Measurements from ENCODE around the gene RNF26. TPM values are rescaled to one million over a fixed set of nuclear protein-coding genes. Genes with fewer than 3 reads are reported as not detected.

Gene RNF26
- total and polyA plus RNA-seq, 2 donors (not counting 1 experiment from before 2014, with no cell fraction given): 7.1 to 22.9 TPM

- Histone ChIP-seq H3K9ac (ENCODE audit: insufficient read depth, low read length) (peak overlapping the region; percentile 3), H3K79me2 (ENCODE audit: control insufficient read depth, insufficient read depth, low read length) (no peaks in the 10 kb centered on the region), H3K4me1 (ENCODE audit: control insufficient read depth, extremely low read depth, insufficient read depth, low read length) (peaks cover 17% of the 10 kb centered on the region), H4K20me1 (ENCODE audit: control insufficient read depth, extremely low read depth, insufficient read depth, low read length) (no peaks in the 10 kb centered on the region), H2AFZ (ENCODE audit: low read length) (no peak overlapping the region), H3K27ac (ENCODE audit: insufficient read depth, low read length) (no peak overlapping the region), H3K36me3 (ENCODE audit: control insufficient read depth, insufficient read depth, low read length) (no peaks in the 10 kb centered on the region), H3K4me3 (replicated peaks in 1 of 4; ENCODE audit: control extremely low read depth in 1 of 4, insufficient read depth in 1 of 4, low read depth in 3 of 4, low read length in 4 of 4) (peak overlapping the region; percentile 25 to 53 (median 42)), H3K4me2 (ENCODE audit: extremely low read depth, insufficient read depth, low read length) (peak overlapping the region; percentile 30), H3K27me3 (ENCODE audit: control insufficient read depth, insufficient read depth, low read length) (peaks cover 8% of the 10 kb centered on the region), H3K9me3 (ENCODE audit: control insufficient read depth, insufficient read depth, low read depth, low read length) (no peaks in the 10 kb centered on the region)
- TF ChIP-seq CTCF (conservative IDR thresholded peaks at IDR 0.05 in 1 of 2, IDR thresholded peaks at IDR 0.05 in 1 of 2; ENCODE audit: low read depth in 1 of 2, low read length in 2 of 2): no peak
- peak; percentile 77 for TF ChIP-seq EZH2 (IDR thresholded peaks at IDR 0.05; ENCODE audit: low read length, missing control alignments)
- peak in 1 of 2 donors; percentile 20 for DNase-seq (ENCODE audit: low read depth in 2 of 2)
Measured at GRCh38 chr11:119316016-119316728, 18.2 kb upstream of the RNF26 start.

DNA sequence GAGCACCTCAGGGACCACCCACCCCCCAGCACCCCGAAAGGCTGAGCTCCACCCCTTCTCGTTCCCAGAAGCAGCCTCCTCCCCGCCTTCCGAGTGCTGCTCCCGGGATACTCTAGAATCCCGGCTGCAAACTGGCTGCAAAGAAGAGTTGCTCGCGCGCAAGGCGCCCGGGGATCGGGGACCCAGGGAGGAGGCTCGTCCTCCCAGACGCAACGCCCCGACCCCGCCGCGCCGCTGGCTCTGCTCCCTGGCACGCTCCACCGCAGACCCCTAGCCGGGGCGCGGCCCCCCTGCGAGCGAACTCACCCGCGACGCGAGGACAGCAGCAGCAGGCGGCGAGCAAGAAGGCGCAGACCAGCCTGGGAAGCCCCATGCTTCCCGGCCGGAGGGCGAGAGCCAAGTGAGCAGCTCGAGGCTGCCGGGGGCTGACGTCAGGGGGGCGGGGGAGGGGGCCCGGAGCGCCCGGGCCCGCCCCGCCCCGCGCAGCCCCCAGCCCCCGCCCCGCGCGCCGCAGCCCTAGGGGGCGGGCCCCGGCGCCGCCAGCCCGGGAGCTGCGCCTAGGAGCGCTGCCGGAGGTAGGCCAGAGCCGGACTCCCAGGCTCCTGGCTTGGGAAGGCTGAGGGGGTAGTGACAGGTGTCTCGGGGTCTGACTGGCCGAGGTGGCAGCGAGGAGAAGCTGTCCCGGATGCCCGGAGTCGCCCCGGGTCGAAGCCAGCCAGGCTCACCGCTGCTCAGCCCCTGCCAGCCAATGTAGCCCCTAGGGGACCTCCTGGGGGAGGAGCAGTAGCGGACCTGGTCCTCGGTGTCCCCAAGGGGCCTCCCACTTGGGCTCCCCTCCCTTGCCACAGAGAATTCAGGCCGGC lies 17.4 kb upstream of the RNF26 start, which contains the start of gene MCAM:
Gene MCAM, minus strand, starts transcription at position 402 of the 863 bp plus-strand sequence. Its CDS starts 29 bp downstream, at position 373.
- H3K4me1 ChIP-seq (ENCODE audit: control insufficient read depth, extremely low read depth, insufficient read depth, low read length): peaks cover 20% of the 10 kb centered on the region
- H3K9ac ChIP-seq (ENCODE audit: insufficient read depth, low read length): peak within 1 kb of the TSS; percentile 36
- H3K4me3 ChIP-seq (replicated peaks in 1 of 4; ENCODE audit: control extremely low read depth in 1 of 4, insufficient read depth in 1 of 4, low read depth in 3 of 4, low read length in 4 of 4): peak within 1 kb of the TSS; percentile 25 to 53 (median 42)
- H2AFZ ChIP-seq (ENCODE audit: low read length): no peak within 1 kb of the TSS
- no peaks in the 10 kb centered on the region for H3K79me2 ChIP-seq (ENCODE audit: control insufficient read depth, insufficient read depth, low read length)
- DNase-seq (ENCODE audit: low read depth in 2 of 2): peak; percentile 33 to 53
- no peak for TF ChIP-seq CTCF (conservative IDR thresholded peaks at IDR 0.05 in 1 of 2, IDR thresholded peaks at IDR 0.05 in 1 of 2; ENCODE audit: low read depth in 1 of 2, low read length in 2 of 2)
- H3K27me3 ChIP-seq (ENCODE audit: control insufficient read depth, insufficient read depth, low read length): peaks cover 8% of the 10 kb centered on the region
- H3K4me2 ChIP-seq (ENCODE audit: extremely low read depth, insufficient read depth, low read length): peak within 1 kb of the TSS; percentile 30
- no peak within 1 kb of the TSS for H3K27ac ChIP-seq (ENCODE audit: insufficient read depth, low read length)
- no peaks in the 10 kb centered on the region for H3K36me3 ChIP-seq (ENCODE audit: control insufficient read depth, insufficient read depth, low read length)
- no peaks in the 10 kb centered on the region for H4K20me1 ChIP-seq (ENCODE audit: control insufficient read depth, extremely low read depth, insufficient read depth, low read length)
- H3K9me3 ChIP-seq (ENCODE audit: control insufficient read depth, insufficient read depth, low read depth, low read length): no peaks in the 10 kb centered on the region

DNA sequence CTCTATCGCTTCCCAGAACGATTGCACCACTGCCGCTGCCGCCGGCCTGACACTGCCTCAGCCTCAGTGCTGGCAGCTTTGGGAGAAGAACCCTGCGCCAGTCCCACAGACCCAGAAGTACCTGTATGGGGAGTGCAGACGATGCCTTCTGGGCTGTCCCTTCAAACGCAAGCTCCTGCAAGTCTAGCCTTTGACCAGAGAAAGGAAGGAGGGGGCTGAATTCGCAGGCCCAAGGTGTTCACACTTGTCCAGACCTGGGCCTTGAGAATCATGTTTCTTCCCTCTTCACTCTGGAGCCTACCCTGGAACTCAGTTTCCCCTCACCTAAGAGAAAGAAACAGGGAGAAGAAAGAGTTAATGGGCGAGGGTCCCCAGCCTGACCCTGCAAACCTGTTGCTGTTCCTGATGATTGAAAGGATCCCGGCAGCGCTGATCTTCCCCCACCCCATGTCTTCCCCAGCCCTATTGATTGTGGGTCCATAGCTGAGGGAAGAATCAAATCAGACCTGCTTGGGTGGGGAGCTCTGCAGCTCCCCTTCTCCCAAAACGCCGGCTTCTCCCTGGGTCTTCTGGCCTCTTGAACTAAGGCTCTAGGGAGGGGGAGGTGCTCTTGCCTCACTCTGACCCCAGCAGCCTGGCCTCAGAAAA lies 16.6 kb upstream of the RNF26 start:
- Histone ChIP-seq H3K27me3 (ENCODE audit: control insufficient read depth, insufficient read depth, low read length) (peaks cover 8% of the 10 kb centered on the region), H2AFZ (ENCODE audit: low read length) (no peak overlapping the region), H3K4me3 (replicated peaks in 1 of 4; ENCODE audit: control extremely low read depth in 1 of 4, insufficient read depth in 1 of 4, low read depth in 3 of 4, low read length in 4 of 4) (no peak overlapping the region), H3K9ac (ENCODE audit: insufficient read depth, low read length) (no peak overlapping the region), H3K4me1 (ENCODE audit: control insufficient read depth, extremely low read depth, insufficient read depth, low read length) (peaks cover 27% of the 10 kb centered on the region), H3K79me2 (ENCODE audit: control insufficient read depth, insufficient read depth, low read length) (no peaks in the 10 kb centered on the region), H3K36me3 (ENCODE audit: control insufficient read depth, insufficient read depth, low read length) (no peaks in the 10 kb centered on the region), H4K20me1 (ENCODE audit: control insufficient read depth, extremely low read depth, insufficient read depth, low read length) (no peaks in the 10 kb centered on the region), H3K9me3 (ENCODE audit: control insufficient read depth, insufficient read depth, low read depth, low read length) (no peaks in the 10 kb centered on the region), H3K4me2 (ENCODE audit: extremely low read depth, insufficient read depth, low read length) (peak overlapping the region; percentile 30), H3K27ac (ENCODE audit: insufficient read depth, low read length) (no peak overlapping the region)
- TF ChIP-seq CTCF (conservative IDR thresholded peaks at IDR 0.05 in 1 of 2, IDR thresholded peaks at IDR 0.05 in 1 of 2; ENCODE audit: low read depth in 1 of 2, low read length in 2 of 2): no peak
- TF ChIP-seq EZH2 (IDR thresholded peaks at IDR 0.05; ENCODE audit: low read length, missing control alignments): no peak
- peak in 1 of 2 donors; percentile 27 for DNase-seq (ENCODE audit: low read depth in 2 of 2)

Measured in fibroblast of lung (primary cell).